Measurements from ENCODE around the gene MACROD2.
"Not testable (repeated sequence)": the region's sequence is repeated elsewhere in the genome, so short reads cannot be mapped to it uniquely, and the experiment has no call there.

The MACROD2 gene

DNA sequence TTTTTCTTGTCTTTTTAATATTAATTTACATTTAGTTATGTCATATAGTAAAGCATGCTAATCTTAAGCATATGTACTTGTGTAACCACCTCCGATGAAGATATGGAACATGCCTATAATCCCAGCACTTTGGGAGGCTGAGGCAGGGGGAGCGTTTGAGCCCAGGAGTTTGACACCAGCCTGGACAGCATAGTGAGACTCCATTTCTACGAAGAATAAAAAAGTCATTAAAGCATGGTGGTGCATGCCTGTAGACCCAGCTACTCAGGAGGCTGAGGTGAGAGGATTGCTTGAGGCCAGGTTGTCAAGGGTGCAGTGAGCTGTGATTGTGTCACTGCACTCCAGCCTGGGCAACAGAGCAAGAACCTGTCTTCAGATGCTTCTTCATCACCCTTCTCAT is 970.9 kb downstream of the MACROD2 start:
- DNase-seq (ENCODE audit: low read depth), result no peak
- H3K4me3 ChIP-seq (ENCODE audit: control insufficient read depth, low read depth, low read length), result no peak overlapping the region
- TF ChIP-seq, protein P1, sequence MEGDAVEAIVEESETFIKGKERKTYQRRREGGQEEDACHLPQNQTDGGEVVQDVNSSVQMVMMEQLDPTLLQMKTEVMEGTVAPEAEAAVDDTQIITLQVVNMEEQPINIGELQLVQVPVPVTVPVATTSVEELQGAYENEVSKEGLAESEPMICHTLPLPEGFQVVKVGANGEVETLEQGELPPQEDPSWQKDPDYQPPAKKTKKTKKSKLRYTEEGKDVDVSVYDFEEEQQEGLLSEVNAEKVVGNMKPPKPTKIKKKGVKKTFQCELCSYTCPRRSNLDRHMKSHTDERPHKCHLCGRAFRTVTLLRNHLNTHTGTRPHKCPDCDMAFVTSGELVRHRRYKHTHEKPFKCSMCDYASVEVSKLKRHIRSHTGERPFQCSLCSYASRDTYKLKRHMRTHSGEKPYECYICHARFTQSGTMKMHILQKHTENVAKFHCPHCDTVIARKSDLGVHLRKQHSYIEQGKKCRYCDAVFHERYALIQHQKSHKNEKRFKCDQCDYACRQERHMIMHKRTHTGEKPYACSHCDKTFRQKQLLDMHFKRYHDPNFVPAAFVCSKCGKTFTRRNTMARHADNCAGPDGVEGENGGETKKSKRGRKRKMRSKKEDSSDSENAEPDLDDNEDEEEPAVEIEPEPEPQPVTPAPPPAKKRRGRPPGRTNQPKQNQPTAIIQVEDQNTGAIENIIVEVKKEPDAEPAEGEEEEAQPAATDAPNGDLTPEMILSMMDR (conservative IDR thresholded peaks at IDR 0.05; ENCODE audit: control insufficient read depth, insufficient read depth, low read depth, low read length), result no peak

DNA sequence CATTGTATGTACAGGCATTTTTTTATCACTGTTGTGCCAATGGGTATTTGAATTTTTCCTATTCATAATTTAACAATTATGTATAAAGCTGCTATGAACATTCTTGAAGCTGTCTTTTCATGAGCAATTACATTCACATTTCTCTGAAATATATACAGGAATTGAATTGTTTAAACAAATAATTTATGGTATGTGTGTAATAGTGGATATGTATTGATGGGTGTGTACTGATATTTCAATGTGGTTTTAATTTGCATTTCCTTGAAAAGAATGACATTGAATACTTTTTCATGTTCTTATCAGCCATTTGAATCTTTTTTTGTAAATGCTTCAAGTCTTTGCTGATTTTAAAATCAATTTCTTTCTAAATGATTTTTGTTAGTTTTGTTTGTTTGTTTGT is 971.5 kb downstream of the MACROD2 start:
- DNase-seq (ENCODE audit: low read depth), result no peak
- TF ChIP-seq, protein P1 (conservative IDR thresholded peaks at IDR 0.05; ENCODE audit: control insufficient read depth, insufficient read depth, low read depth, low read length), result no peak
- no peak overlapping the region for H3K4me3 ChIP-seq (ENCODE audit: control insufficient read depth, low read depth, low read length)

DNA sequence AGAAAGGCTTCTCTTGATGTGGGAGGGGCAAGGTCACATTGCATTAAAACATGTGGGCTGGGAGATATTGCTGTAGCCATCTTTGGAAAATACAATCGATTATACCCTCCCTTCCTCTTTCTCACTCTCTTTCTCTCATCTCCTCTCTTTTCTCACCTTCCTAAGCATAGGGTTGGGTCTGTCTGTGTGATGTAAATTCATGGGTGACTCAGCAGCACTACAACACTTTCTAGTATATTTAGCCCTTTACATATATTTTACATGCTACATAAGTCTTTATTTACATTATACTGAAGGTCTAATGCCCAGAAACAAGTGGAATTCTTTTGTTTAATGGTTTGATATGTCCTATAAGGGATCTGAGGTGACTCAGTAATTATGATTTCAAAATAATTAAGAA is 976.9 kb downstream of the MACROD2 start:
- no peak overlapping the region for H3K4me3 ChIP-seq (ENCODE audit: control insufficient read depth, low read depth, low read length)
- no peak for DNase-seq (ENCODE audit: low read depth)
- TF ChIP-seq, protein P1 (conservative IDR thresholded peaks at IDR 0.05; ENCODE audit: control insufficient read depth, insufficient read depth, low read depth, low read length), result no peak

DNA sequence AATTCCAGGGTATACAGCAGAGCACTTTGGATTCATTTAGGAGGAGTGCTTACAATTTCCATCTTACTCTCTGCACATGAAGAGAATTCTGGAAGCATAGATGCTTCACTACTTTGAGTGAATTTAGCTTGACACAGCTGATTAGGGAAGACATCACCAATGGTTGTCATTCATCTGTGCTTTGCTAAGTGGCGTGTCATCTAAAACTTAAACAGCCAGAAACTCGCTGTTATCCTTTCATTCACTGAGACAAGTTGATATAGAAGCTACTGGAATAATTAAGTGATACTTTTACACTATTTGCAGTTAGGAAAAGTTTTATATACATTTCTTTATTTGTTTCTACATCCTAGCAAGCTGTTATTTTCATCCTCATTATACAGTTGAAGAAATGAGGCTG is 977.4 kb downstream of the MACROD2 start:
- TF ChIP-seq, protein P1 (conservative IDR thresholded peaks at IDR 0.05; ENCODE audit: control insufficient read depth, insufficient read depth, low read depth, low read length), result no peak
- H3K4me3 ChIP-seq (ENCODE audit: control insufficient read depth, low read depth, low read length), result no peak overlapping the region
- no peak for DNase-seq (ENCODE audit: low read depth)

DNA sequence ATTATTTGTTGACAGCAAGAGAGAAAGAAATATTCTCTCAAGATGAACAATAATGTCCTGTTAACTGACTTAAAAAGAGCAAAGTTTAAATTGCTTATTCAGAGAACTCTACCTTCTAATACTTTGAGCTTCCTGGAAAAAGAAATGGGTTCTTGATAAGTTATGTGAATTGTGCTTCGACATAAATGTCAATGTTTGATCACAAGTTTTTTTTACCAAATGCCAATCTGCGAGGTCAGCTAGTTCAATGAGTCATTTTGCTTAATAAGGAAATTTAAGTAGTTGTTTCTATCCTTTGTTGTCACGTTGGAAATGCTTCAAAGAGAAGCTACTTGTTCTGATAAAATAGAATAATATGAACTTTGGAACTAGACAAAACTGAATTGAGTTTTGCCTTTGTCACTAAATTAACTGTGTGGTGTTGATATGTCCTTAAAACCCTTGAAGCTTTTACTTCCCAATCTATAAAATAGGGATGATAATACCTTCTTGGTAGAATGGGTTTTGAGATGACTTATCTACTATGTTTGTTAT is 984.2 kb downstream of the MACROD2 start:
- TF ChIP-seq, protein P1 (conservative IDR thresholded peaks at IDR 0.05; ENCODE audit: control insufficient read depth, insufficient read depth, low read depth, low read length), result no peak
- H3K4me3 ChIP-seq (ENCODE audit: control insufficient read depth, low read depth, low read length), result no peak overlapping the region
- no peak for DNase-seq (ENCODE audit: low read depth)

DNA sequence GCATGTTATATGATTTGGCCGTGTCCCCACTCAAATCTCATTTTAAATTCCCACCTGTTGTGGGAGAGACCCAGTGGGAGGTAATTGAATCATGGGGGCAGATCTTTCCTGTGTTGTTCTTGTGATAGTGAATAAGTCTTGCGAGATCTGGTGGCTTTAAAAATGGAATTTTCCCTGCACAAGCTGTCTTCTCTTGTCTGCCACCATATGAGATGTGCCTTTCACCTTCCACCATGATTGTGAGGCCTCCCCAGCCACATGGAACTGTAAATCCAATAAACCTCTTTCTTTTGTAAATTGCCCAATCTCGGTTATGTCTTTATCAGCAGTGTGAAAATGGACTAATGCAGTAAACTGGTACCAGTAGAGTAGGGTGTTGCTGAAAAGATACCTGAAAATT is 986.2 kb downstream of the MACROD2 start:
- H3K4me3 ChIP-seq (ENCODE audit: control insufficient read depth, low read depth, low read length); DNase-seq (ENCODE audit: low read depth): not testable (repeated sequence)

DNA sequence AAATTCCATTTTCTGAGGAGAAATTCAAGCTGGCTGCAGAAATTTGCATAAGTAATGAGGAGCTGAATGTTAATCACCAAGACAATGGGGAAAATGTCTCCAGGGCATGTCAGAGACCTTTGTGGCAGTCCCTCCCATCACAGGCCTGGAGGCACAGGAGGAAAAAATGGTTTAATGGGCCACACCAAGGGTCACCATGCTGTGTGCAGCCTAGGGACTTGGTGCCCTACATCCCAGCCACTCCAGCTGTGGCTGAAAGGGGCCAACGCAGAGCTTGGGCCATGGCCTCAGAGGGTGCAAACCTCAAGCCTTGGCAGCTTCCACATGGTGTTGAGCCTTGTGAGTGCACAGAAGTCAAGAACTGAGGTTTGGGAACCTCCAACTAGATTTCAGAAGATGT is 987.0 kb downstream of the MACROD2 start:
- not testable (repeated sequence) for DNase-seq (ENCODE audit: low read depth); H3K4me3 ChIP-seq (ENCODE audit: control insufficient read depth, low read depth, low read length)

DNA sequence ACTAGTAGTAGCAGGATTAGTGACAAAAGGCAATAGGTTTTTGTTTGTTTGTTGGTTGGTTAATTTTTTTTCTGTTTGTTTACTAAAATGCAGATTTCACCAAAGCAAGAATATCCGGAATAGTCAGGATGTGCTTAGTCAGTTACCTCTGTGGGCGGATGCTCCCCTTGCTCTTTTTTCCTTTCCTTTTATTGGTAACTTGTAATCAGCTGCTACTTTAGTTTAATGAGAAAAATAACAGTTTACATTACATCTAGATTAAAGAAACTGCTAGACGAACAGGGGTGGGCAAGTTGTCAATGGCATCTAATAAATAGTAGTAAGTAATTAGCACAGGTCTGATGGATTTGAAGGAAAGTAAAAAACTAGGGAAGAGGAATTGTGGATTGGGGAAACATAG is 989.0 kb downstream of the MACROD2 start:
- TF ChIP-seq, protein P1 (conservative IDR thresholded peaks at IDR 0.05; ENCODE audit: control insufficient read depth, insufficient read depth, low read depth, low read length), result no peak
- no peak overlapping the region for H3K4me3 ChIP-seq (ENCODE audit: control insufficient read depth, low read depth, low read length)
- no peak for DNase-seq (ENCODE audit: low read depth)
